Astrocyte (in vitro differentiated cells and primary cell): Measurements from ENCODE around the gene KCNJ1.

Source experiments
- EZH2 ChIP-seq: IDR thresholded peaks from 2 replicates; pipeline ENCODE4 v1.6.1; 2012; ENCODE audit warnings: mild to moderate bottlenecking, low read length, inconsistent platforms; ENCODE audit not compliant: insufficient read depth
- TF ChIP-seq, protein P1 (sequence below): IDR thresholded peaks from 2 replicates; pipeline ENCODE4 v1.5.1; 2011; ENCODE audit warnings: low read depth, mild to moderate bottlenecking, inconsistent platforms, low read length, moderate library complexity; ENCODE audit not compliant: insufficient read depth

DNA sequence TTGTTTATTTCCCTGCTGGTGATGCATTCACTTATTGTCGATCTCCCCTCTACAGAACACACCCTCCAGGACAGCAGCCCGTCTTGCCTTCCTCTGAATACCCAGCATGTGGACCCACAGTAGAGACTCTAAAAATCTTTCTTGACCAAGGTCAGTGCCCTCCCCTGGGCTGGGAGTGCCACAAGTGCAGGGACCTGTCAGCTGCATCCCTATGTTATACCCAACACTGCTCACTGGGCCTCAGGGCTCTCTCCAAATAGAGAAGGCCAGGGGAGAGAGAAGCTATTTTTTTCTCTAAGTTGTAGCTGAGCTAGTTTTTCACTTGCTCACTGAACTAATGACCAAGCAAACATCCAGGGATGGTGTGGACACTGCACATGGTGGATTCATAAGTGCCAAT lies 9.8 kb downstream of the KCNJ1 start:
- TF ChIP-seq, protein P1, sequence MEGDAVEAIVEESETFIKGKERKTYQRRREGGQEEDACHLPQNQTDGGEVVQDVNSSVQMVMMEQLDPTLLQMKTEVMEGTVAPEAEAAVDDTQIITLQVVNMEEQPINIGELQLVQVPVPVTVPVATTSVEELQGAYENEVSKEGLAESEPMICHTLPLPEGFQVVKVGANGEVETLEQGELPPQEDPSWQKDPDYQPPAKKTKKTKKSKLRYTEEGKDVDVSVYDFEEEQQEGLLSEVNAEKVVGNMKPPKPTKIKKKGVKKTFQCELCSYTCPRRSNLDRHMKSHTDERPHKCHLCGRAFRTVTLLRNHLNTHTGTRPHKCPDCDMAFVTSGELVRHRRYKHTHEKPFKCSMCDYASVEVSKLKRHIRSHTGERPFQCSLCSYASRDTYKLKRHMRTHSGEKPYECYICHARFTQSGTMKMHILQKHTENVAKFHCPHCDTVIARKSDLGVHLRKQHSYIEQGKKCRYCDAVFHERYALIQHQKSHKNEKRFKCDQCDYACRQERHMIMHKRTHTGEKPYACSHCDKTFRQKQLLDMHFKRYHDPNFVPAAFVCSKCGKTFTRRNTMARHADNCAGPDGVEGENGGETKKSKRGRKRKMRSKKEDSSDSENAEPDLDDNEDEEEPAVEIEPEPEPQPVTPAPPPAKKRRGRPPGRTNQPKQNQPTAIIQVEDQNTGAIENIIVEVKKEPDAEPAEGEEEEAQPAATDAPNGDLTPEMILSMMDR = no peak
- no peak for TF ChIP-seq EZH2
